IMR-90 (cell line): Measurements from ENCODE around the gene RRP36.
"Not testable (repeated sequence)": the region's sequence is repeated elsewhere in the genome, so short reads cannot be mapped to it uniquely, and the experiment has no call there.

ENCODE experiments used
- CEBPB ChIP-seq: IDR thresholded peaks from 2 replicates; pipeline ENCODE4 v1.6.1; 2012; ENCODE audit warnings: low read depth, low read length, improper control_type of control experiment
- FOS ChIP-seq: fragments of 150-350 bp; IDR thresholded peaks from 2 replicates; pipeline ENCODE4 v1.6.1; 2016; ENCODE audit warnings: low read depth, low read length
- MAFK ChIP-seq: IDR thresholded peaks from 2 replicates; pipeline ENCODE4 v1.6.1; 2012; ENCODE audit warnings: low read depth, low read length, improper control_type of control experiment
- MAZ ChIP-seq: IDR thresholded peaks from 2 replicates; pipeline ENCODE4 v1.6.1; 2012; ENCODE audit warnings: low read depth, mild to moderate bottlenecking, low read length, improper control_type of control experiment, moderate library complexity, borderline replicate concordance
- MXI1 ChIP-seq: IDR thresholded peaks from 2 replicates; pipeline ENCODE4 v1.6.1; 2012; ENCODE audit warnings: low read depth, mild to moderate bottlenecking, low read length, moderate library complexity, borderline replicate concordance
- NFE2L2 ChIP-seq: fragments of 150-350 bp; IDR thresholded peaks from 2 replicates; pipeline ENCODE4 v1.6.1; 2016; ENCODE audit warnings: low read depth, mild to moderate bottlenecking, low read length
- POLR2A ChIP-seq: IDR thresholded peaks from 2 replicates; pipeline ENCODE4 v1.6.1; 2012; ENCODE audit warnings: mild to moderate bottlenecking, low read depth, low read length
- RAD21 ChIP-seq: IDR thresholded peaks from 2 replicates; pipeline ENCODE4 v1.6.1; 2012; ENCODE audit warnings: low read length, improper control_type of control experiment
- RFX5 ChIP-seq: IDR thresholded peaks from 2 replicates; pipeline ENCODE4 v1.8.0; 2012; ENCODE audit warnings: low read depth, mild to moderate bottlenecking, low read length, moderate library complexity
- TF ChIP-seq, protein P1 (sequence below): conservative IDR thresholded peaks from 2 replicates; pipeline ENCODE4 v1.5.1; 2012; ENCODE audit warnings: mild to moderate bottlenecking, low read depth, low read length, improper control_type of control experiment

DNA sequence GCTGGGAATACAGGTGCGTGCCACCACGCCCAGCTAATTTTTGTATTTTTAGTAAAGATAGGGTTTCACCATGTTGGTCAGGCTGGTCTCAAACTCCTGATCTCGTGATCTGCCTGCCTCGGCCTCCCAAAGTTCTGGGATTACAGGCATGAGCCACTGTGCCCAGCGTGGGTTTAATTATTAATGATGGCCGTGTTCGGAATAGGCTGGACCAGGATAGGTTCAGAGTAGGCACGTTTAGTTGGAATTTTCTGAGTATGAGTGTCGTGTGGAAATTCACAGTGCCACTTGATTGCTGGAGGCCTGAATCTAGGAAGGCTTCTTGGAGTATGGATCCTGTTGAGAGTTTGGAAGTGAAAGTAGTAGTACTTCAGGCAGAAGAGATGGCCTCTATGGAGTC, 23.2 kb upstream of the RRP36 start:
- not testable (repeated sequence) for TF ChIP-seq POLR2A, MXI1, RAD21, FOS, CEBPB, RFX5, MAZ, MAFK, NFE2L2
- TF ChIP-seq, protein P1, sequence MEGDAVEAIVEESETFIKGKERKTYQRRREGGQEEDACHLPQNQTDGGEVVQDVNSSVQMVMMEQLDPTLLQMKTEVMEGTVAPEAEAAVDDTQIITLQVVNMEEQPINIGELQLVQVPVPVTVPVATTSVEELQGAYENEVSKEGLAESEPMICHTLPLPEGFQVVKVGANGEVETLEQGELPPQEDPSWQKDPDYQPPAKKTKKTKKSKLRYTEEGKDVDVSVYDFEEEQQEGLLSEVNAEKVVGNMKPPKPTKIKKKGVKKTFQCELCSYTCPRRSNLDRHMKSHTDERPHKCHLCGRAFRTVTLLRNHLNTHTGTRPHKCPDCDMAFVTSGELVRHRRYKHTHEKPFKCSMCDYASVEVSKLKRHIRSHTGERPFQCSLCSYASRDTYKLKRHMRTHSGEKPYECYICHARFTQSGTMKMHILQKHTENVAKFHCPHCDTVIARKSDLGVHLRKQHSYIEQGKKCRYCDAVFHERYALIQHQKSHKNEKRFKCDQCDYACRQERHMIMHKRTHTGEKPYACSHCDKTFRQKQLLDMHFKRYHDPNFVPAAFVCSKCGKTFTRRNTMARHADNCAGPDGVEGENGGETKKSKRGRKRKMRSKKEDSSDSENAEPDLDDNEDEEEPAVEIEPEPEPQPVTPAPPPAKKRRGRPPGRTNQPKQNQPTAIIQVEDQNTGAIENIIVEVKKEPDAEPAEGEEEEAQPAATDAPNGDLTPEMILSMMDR = not testable (repeated sequence)
